ENCODE measurements around the gene FBN1. TPM values are rescaled to one million over a fixed set of nuclear protein-coding genes. Genes with fewer than 3 reads are reported as not detected.
A peak's percentile ranks its signal among the peaks of the same experiment; 100 is the strongest.

Gene FBN1
- total RNA-seq, 4 donors from 2014 or later: 13.0 to 28.0 (median 20.9) TPM

GRCh38 chr15:48654801-48655200, 9.3 kb upstream of the FBN1 start:
- Histone ChIP-seq H3K9me3 (no peaks in the 10 kb centered on the region), H3K27me3 (no peaks in the 10 kb centered on the region), H3K4me1 (no peaks in the 10 kb centered on the region), H3K27ac (peak overlapping the region; percentile 4 to 36 (median 19)), H3K36me3 (no peaks in the 10 kb centered on the region), H3K4me3 (no peak overlapping the region)
- ATAC-seq (peak; percentile 58 to 65), DNase-seq (no peak)
- in situ Hi-C loops (cut with MboI; ENCODE audit: low sequenced_read_pairs in 4 of 4) (no loop called here), intact Hi-C loops (cut with DNase I; ENCODE audit: low total_unique reads) (no loop called here)
- TF ChIP-seq CTCF (IDR thresholded peaks at IDR 0.05 in 4 of 5, conservative IDR thresholded peaks at IDR 0.05 in 1 of 5) (no peak), POLR2A (IDR thresholded peaks at IDR 0.05) (no peak)

DNA sequence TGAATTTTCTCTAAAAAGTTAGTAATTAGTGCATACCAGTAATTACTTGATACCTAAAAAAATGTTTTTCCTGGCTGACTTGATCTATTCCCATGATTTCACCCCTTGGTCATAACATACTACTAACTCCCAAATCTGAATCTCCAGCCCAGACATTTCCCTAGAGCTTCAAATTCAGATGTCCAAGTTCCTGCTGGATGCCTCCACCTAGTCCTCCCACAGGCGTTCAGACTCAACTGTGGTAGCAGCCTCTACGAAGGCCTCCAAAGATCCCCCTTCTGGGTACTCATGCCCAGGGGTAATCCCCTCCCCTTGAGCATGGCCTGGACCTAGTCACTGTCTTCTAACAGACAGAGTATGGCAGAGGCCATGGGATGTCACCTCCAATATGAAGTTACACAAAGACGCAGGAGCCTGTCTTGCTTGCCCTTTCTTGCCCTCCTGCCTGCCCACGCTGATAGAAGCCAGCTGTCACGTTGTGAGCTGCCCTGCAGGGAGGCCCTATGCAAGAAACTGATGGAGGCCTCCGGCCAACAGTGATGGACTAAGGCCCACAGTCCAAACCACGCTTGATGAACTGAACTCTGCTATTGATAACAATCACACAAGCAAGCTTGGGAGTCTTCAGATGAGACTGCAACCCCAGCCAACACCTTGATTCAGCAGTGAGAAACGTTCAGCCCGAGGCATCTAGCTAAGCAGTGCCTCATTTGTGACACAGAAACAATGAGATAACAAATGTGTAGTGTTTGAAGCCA, 8.6 kb upstream of the FBN1 start:
- no peak for DNase-seq
- intact Hi-C loops (cut with DNase I; ENCODE audit: low total_unique reads): no loop called here
- TF ChIP-seq POLR2A (IDR thresholded peaks at IDR 0.05): no peak
- TF ChIP-seq CTCF (IDR thresholded peaks at IDR 0.05 in 4 of 5, conservative IDR thresholded peaks at IDR 0.05 in 1 of 5): no peak
- in situ Hi-C loops (cut with MboI; ENCODE audit: low sequenced_read_pairs in 4 of 4): no loop called here
- no peak overlapping the region for H3K4me3 ChIP-seq
- no peaks in the 10 kb centered on the region for H3K4me1 ChIP-seq
- ATAC-seq: no peak
- no peaks in the 10 kb centered on the region for H3K36me3 ChIP-seq
- H3K27ac ChIP-seq: peak overlapping the region in 3 of 4 donors; percentile 4 to 32 (median 25)
- H3K9me3 ChIP-seq: no peaks in the 10 kb centered on the region
- H3K27me3 ChIP-seq: no peaks in the 10 kb centered on the region

DNA sequence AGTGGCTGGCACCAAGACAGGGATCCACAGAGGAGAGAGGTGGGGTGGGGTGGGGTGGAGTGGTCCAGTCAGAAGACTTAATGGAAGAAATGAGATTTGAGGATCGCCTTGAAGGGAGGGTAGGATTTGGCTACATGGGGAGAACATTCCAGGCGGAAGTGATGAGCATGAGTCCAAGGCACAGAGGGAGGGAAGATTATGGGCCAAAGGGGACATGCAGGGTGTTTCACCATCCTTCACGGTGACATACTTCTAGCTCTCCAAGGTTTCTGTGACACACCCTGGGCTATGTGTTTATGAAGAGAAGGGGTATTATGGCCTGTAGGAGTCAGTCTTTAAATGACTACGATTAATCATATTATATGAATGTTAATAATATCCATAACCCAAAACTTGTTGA, 7.7 kb upstream of the FBN1 start:
- H3K4me3 ChIP-seq: no peak overlapping the region
- in situ Hi-C loops (cut with MboI; ENCODE audit: low sequenced_read_pairs in 4 of 4) (no loop called here), intact Hi-C loops (cut with DNase I; ENCODE audit: low total_unique reads) (no loop called here)
- no peaks in the 10 kb centered on the region for H3K9me3 ChIP-seq
- no peaks in the 10 kb centered on the region for H3K27me3 ChIP-seq
- DNase-seq: peak in 1 of 2 donors; percentile 34
- peak in 1 of 2 donors; percentile 62 for ATAC-seq
- no peaks in the 10 kb centered on the region for H3K4me1 ChIP-seq
- TF ChIP-seq CTCF (IDR thresholded peaks at IDR 0.05 in 4 of 5, conservative IDR thresholded peaks at IDR 0.05 in 1 of 5) (no peak), POLR2A (IDR thresholded peaks at IDR 0.05) (no peak)
- H3K27ac ChIP-seq: no peak overlapping the region
- no peaks in the 10 kb centered on the region for H3K36me3 ChIP-seq

GRCh38 chr15:48652510-48653076, 7.1 kb upstream of the FBN1 start:
- Histone ChIP-seq H3K36me3 (no peaks in the 10 kb centered on the region), H3K27ac (no peak overlapping the region), H3K4me1 (no peaks in the 10 kb centered on the region), H3K27me3 (no peaks in the 10 kb centered on the region), H3K4me3 (no peak overlapping the region), H3K9me3 (no peaks in the 10 kb centered on the region)
- ATAC-seq: no peak
- DNase-seq: no peak
- in situ Hi-C loops (cut with MboI; ENCODE audit: low sequenced_read_pairs in 4 of 4) (no loop called here), intact Hi-C loops (cut with DNase I; ENCODE audit: low total_unique reads) (no loop called here)
- no peak for TF ChIP-seq POLR2A (IDR thresholded peaks at IDR 0.05)
- no peak for TF ChIP-seq CTCF (IDR thresholded peaks at IDR 0.05 in 4 of 5, conservative IDR thresholded peaks at IDR 0.05 in 1 of 5)

Measured in gastrocnemius medialis (tissue), 4 donors.